PC-3 (cell line): ENCODE results near the gene RSPO4. TPM values are rescaled to one million over a fixed set of nuclear protein-coding genes. Genes with fewer than 3 reads are reported as not detected.
"Not testable (repeated sequence)": the region's sequence is repeated elsewhere in the genome, so short reads cannot be mapped to it uniquely, and the experiment has no call there.

Experiments
- ATAC-seq: fragments of 200-7000 bp; cut with Tn5 transposase; 2 replicates; pipeline ENCODE4 v1.9.1; 2020; ENCODE audit warnings: mild to moderate bottlenecking, moderate library complexity
- BruUV-seq: library from RNA; stranded (reverse); fragments of 400-500 nt; replicated peaks from 2 replicates; lab custom pipeline; 2021; lab: Mats Ljungman, UMichigan
- CTCF ChIA-PET: fragments of 300-600 bp; sonication (Branson Sonifier 250); formaldehyde crosslinking; loops from one replicate; lab custom pipeline; 2022; ENCODE audit warnings: antibody characterized with exemption; lab: Charles Lee
- POLR2A ChIA-PET: fragments of 300-600 bp; sonication (Branson Sonifier 250); formaldehyde crosslinking; loops from one replicate; lab custom pipeline; 2022; ENCODE audit warnings: antibody characterized with exemption; ENCODE audit not compliant: unreplicated experiment; lab: Charles Lee
- DNase-seq: peaks from one replicate; pipeline ENCODE4 v3.0.0-alpha.2; 2015
- H2AFZ ChIP-seq: fragments of 300-600 bp; sonication (generic); 2 replicates; pipeline ENCODE4 v1.6.0; 2016; ENCODE audit warnings: antibody characterized with exemption, low read length
- H3F3A ChIP-seq: fragments of 300-600 bp; sonication (generic); one replicate; pipeline ENCODE4 v1.6.0; 2017; ENCODE audit warnings: antibody characterized with exemption, low read length, control low read depth, mild to moderate bottlenecking; ENCODE audit not compliant: unreplicated experiment
- H3K27ac ChIP-seq: fragments of 300-600 bp; sonication (generic); 2 replicates; pipeline ENCODE4 v1.5.1; 2016; ENCODE audit warnings: mild to moderate bottlenecking, low read length
- H3K27me3 ChIP-seq: fragments of 300-600 bp; sonication (generic); 2 replicates; pipeline ENCODE4 v1.6.1; 2016; ENCODE audit warnings: low read length, mixed read lengths
- H3K36me3 ChIP-seq: fragments of 300-600 bp; sonication (generic); 2 replicates; pipeline ENCODE4 v1.6.1; 2016; ENCODE audit warnings: low read depth, mixed run types, low read length, mixed read lengths
- H3K4me1 ChIP-seq: fragments of 300-600 bp; sonication (generic); 2 replicates; pipeline ENCODE4 v1.5.1; 2016; ENCODE audit warnings: low read length; ENCODE audit not compliant: insufficient read depth
- H3K4me2 ChIP-seq: fragments of 300-600 bp; sonication (generic); 2 replicates; pipeline ENCODE4 v1.6.0; 2016; ENCODE audit warnings: low read length
- H3K4me3 ChIP-seq: fragments of 300-600 bp; sonication (generic); 2 replicates; pipeline ENCODE4 v1.5.1; 2016; ENCODE audit warnings: mild to moderate bottlenecking, low read length, mixed read lengths
- H3K79me2 ChIP-seq: fragments of 300-600 bp; sonication (generic); 2 replicates; pipeline ENCODE4 v1.6.1; 2017; ENCODE audit warnings: low read length, mixed read lengths
- H3K9ac ChIP-seq: fragments of 300-600 bp; sonication (generic); 2 replicates; pipeline ENCODE4 v1.6.0; 2016; ENCODE audit warnings: mild to moderate bottlenecking, low read length
- H3K9me2 ChIP-seq: fragments of 300-600 bp; sonication (generic); replicated peaks from 2 replicates; pipeline ENCODE4 v1.6.1; 2016; ENCODE audit warnings: mixed run types, low read length, mixed read lengths
- H3K9me3 ChIP-seq: fragments of 300-600 bp; sonication (generic); 2 replicates; pipeline ENCODE4 v1.6.1; 2016; ENCODE audit warnings: low read length, mixed read lengths
- H4K20me1 ChIP-seq: fragments of 300-600 bp; sonication (generic); 2 replicates; pipeline ENCODE4 v1.6.1; 2016; ENCODE audit warnings: low read length, mixed read lengths
- EZH2 ChIP-seq: fragments of 300-600 bp; sonication (generic); IDR thresholded peaks from one replicate; pipeline ENCODE4 v1.6.1; 2017; ENCODE audit warnings: antibody characterized with exemption, mild to moderate bottlenecking, low read length; ENCODE audit not compliant: unreplicated experiment
- EZH2phosphoT487 ChIP-seq: fragments of 300-600 bp; sonication (generic); IDR thresholded peaks from 2 replicates; pipeline ENCODE4 v1.6.1; 2018; ENCODE audit warnings: mild to moderate bottlenecking, antibody characterized with exemption, low read length, borderline replicate concordance
- intact Hi-C: fragments of 100-400 bp; cut with micrococcal nuclease; formaldehyde crosslinking; loops from 2 replicates; pipeline ENCODE4 v1.9.0; 2023
- total RNA-seq: library from RNA; depleted of rRNA; stranded (reverse); fragments of >200 nt; gene quantifications from 2 replicates; pipeline ENCODE4 v1.2.3, GENCODE V29; 2014
- TF ChIP-seq, protein P1 (sequence below): fragments of 300-600 bp; sonication (generic); conservative IDR thresholded peaks from 2 replicates; pipeline ENCODE4 v1.5.1; 2017; ENCODE audit warnings: antibody characterized with exemption, low read depth, mild to moderate bottlenecking, low read length

Gene RSPO4
- total RNA-seq, 1 experiment from 2014 or later: not detected

GRCh38 chr20:988272-988671, 13.8 kb downstream of the RSPO4 start:
- TF ChIP-seq, protein P1, sequence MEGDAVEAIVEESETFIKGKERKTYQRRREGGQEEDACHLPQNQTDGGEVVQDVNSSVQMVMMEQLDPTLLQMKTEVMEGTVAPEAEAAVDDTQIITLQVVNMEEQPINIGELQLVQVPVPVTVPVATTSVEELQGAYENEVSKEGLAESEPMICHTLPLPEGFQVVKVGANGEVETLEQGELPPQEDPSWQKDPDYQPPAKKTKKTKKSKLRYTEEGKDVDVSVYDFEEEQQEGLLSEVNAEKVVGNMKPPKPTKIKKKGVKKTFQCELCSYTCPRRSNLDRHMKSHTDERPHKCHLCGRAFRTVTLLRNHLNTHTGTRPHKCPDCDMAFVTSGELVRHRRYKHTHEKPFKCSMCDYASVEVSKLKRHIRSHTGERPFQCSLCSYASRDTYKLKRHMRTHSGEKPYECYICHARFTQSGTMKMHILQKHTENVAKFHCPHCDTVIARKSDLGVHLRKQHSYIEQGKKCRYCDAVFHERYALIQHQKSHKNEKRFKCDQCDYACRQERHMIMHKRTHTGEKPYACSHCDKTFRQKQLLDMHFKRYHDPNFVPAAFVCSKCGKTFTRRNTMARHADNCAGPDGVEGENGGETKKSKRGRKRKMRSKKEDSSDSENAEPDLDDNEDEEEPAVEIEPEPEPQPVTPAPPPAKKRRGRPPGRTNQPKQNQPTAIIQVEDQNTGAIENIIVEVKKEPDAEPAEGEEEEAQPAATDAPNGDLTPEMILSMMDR: no peak
- TF ChIP-seq EZH2phosphoT487: no peak
- TF ChIP-seq EZH2: no peak
- H3K4me3 ChIP-seq: no peak overlapping the region
- ChIA-PET CTCF (no interaction called here), POLR2A (no interaction called here)
- ATAC-seq (no peak), DNase-seq (no peak)
- H3K4me2 ChIP-seq: no peak overlapping the region
- H3K9me3 ChIP-seq: no peaks in the 10 kb centered on the region
- no peaks in the 10 kb centered on the region for H4K20me1 ChIP-seq
- BruUV-seq: no TSS peak
- no peaks in the 10 kb centered on the region for H3K9me2 ChIP-seq
- no peaks in the 10 kb centered on the region for H3K36me3 ChIP-seq
- no peaks in the 10 kb centered on the region for H3K4me1 ChIP-seq
- no peak overlapping the region for H2AFZ ChIP-seq
- no peak overlapping the region for H3K9ac ChIP-seq
- intact Hi-C loops: no loop called here
- H3K27ac ChIP-seq: no peak overlapping the region
- peaks cover 54% of the 10 kb centered on the region for H3K27me3 ChIP-seq
- no peaks in the 10 kb centered on the region for H3F3A ChIP-seq
- H3K79me2 ChIP-seq: no peaks in the 10 kb centered on the region

DNA sequence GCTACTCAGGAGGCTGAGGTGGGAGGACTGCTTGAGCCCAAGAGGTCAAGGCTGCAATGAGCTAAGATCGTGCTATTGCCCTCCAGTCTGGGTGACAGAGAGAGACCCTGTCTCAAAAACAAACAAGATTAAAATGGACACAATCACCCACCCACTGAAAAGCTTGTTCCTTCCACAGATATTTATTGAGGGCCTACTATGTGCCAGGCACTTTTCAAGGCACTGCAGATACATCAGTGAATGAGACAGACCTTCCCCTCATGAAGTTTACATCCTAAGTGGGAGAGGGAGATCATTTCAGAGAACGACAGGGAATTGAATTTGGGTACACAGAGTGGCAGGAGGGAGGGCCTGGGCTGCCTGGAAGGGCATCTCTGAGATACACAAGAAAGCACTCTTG, 14.4 kb downstream of the RSPO4 start:
- H3K27me3 ChIP-seq: peaks cover 54% of the 10 kb centered on the region
- DNase-seq (no peak), ATAC-seq (no peak)
- CTCF ChIA-PET: no interaction called here
- H3K4me1 ChIP-seq: no peaks in the 10 kb centered on the region
- no peak overlapping the region for H3K9ac ChIP-seq
- no peaks in the 10 kb centered on the region for H4K20me1 ChIP-seq
- H3K4me3 ChIP-seq: no peak overlapping the region
- H3K27ac ChIP-seq: no peak overlapping the region
- no TSS peak for BruUV-seq
- H3K9me3 ChIP-seq: no peaks in the 10 kb centered on the region
- no peak overlapping the region for H3K4me2 ChIP-seq
- no peaks in the 10 kb centered on the region for H3K79me2 ChIP-seq
- no peaks in the 10 kb centered on the region for H3K36me3 ChIP-seq
- H3K9me2 ChIP-seq: no peaks in the 10 kb centered on the region
- no peaks in the 10 kb centered on the region for H3F3A ChIP-seq
- TF ChIP-seq EZH2: no peak
- TF ChIP-seq, protein P1: no peak
- POLR2A ChIA-PET: no interaction called here
- no peak overlapping the region for H2AFZ ChIP-seq
- intact Hi-C loops: no loop called here

- ChIA-PET CTCF (no interaction called here), POLR2A (no interaction called here)
- Histone ChIP-seq H3K79me2 (no peaks in the 10 kb centered on the region), H3K4me3 (no peak overlapping the region), H3K4me2 (no peak overlapping the region), H3K27ac (no peak overlapping the region), H4K20me1 (no peaks in the 10 kb centered on the region), H2AFZ (no peak overlapping the region), H3K9ac (no peak overlapping the region), H3F3A (no peaks in the 10 kb centered on the region), H3K9me2 (no peaks in the 10 kb centered on the region), H3K36me3 (no peaks in the 10 kb centered on the region), H3K4me1 (no peaks in the 10 kb centered on the region), H3K27me3 (peaks cover 54% of the 10 kb centered on the region), H3K9me3 (no peaks in the 10 kb centered on the region)
- no TSS peak for BruUV-seq
- no peak for TF ChIP-seq EZH2
- no peak for TF ChIP-seq EZH2phosphoT487
- TF ChIP-seq, protein P1: no peak
- DNase-seq (peak; percentile 34), ATAC-seq (peak; percentile 40; the same call in 1 of the 2 replicates)
- intact Hi-C loops: no loop called here
Observed at GRCh38 chr20:986733-987355, 15.3 kb downstream of the RSPO4 start.

DNA sequence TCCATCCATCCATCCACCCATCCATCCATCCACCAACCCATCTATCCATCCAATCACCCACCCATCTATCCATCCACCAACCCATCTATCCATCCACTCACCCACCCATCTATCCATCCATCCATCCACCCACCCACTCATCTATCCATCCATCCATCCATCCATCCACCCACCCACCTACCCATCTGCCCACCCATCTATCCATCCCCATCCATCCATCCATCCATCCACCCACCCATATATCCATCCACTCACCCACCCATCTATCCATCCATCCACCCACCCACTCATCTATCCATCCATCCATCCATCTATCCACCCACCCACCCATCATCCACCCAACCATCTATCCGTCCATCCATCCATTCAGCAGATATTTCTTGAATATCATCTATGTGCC, 17.1 kb downstream of the RSPO4 start:
- H3K4me1 ChIP-seq, H3K4me3 ChIP-seq, H3K4me2 ChIP-seq, H3K36me3 ChIP-seq, ATAC-seq, H3K27ac ChIP-seq, H4K20me1 ChIP-seq, intact Hi-C loops, CTCF ChIA-PET, DNase-seq, H3K9me2 ChIP-seq, BruUV-seq, H3K79me2 ChIP-seq, H3K9me3 ChIP-seq, H3F3A ChIP-seq, POLR2A ChIA-PET, H2AFZ ChIP-seq, H3K9ac ChIP-seq: not testable (repeated sequence)
- H3K27me3 ChIP-seq: peaks cover 57% of the 10 kb centered on the region
